ENCODE measurements around the gene CTSK.
A peak's percentile ranks its signal among the peaks of the same experiment; 100 is the strongest.
"Not testable (repeated sequence)": the region's sequence is repeated elsewhere in the genome, so short reads cannot be mapped to it uniquely, and the experiment has no call there.

CTSK gene

GRCh38 chr1:150808121-150808520 is at the start of gene CTSK:
CTSK (minus strand) TSS chr1:150808260; CDS start chr1:150806805, 1,455 bp downstream.
- no peak for DNase-seq (ENCODE audit: low read depth)

GRCh38 chr1:150852734-150853133 is 44.7 kb upstream of the CTSK start:
- DNase-seq (ENCODE audit: low read depth): not testable (repeated sequence)

GRCh38 chr1:150850801-150851362 is 42.8 kb upstream of the CTSK start:
- DNase-seq (ENCODE audit: low read depth): not testable (repeated sequence)

- no peak for DNase-seq (ENCODE audit: low read depth)
Observed at GRCh38 chr1:150846473-150847146, 38.5 kb upstream of the CTSK start.

- no peak for DNase-seq (ENCODE audit: low read depth)
Observed at GRCh38 chr1:150843474-150843873, 35.4 kb upstream of the CTSK start.

GRCh38 chr1:150842964-150843363 is 34.9 kb upstream of the CTSK start:
- DNase-seq (ENCODE audit: low read depth): no peak

GRCh38 chr1:150842343-150842742 is 34.3 kb upstream of the CTSK start:
- no peak for DNase-seq (ENCODE audit: low read depth)

GRCh38 chr1:150841626-150842025 is 33.6 kb upstream of the CTSK start:
- no peak for DNase-seq (ENCODE audit: low read depth)

GRCh38 chr1:150840850-150841249 is 32.8 kb upstream of the CTSK start:
- not testable (repeated sequence) for DNase-seq (ENCODE audit: low read depth)

GRCh38 chr1:150836129-150836773 is 28.2 kb upstream of the CTSK start:
- DNase-seq (ENCODE audit: low read depth): no peak

- DNase-seq (ENCODE audit: low read depth): not testable (repeated sequence)
Observed at GRCh38 chr1:150833961-150834360, 25.9 kb upstream of the CTSK start.

- DNase-seq (ENCODE audit: low read depth): no peak
Observed at GRCh38 chr1:150832597-150832996, 24.5 kb upstream of the CTSK start.

GRCh38 chr1:150829751-150830150 is 21.7 kb upstream of the CTSK start:
- DNase-seq (ENCODE audit: low read depth): no peak

- DNase-seq (ENCODE audit: low read depth): no peak
Observed at GRCh38 chr1:150826299-150826698, 18.2 kb upstream of the CTSK start.

- no peak for DNase-seq (ENCODE audit: low read depth)
Observed at GRCh38 chr1:150820730-150821512, 12.9 kb upstream of the CTSK start.

GRCh38 chr1:150815871-150816270 is 7.8 kb upstream of the CTSK start:
- no peak for DNase-seq (ENCODE audit: low read depth)

GRCh38 chr1:150813028-150813707 is 5.1 kb upstream of the CTSK start:
- no peak for DNase-seq (ENCODE audit: low read depth)

GRCh38 chr1:150810958-150811659 is 3.0 kb upstream of the CTSK start:
- no peak for DNase-seq (ENCODE audit: low read depth)

- DNase-seq (ENCODE audit: low read depth): peak; percentile 30
Observed at GRCh38 chr1:150809651-150810050, 1.6 kb upstream of the CTSK start.

GRCh38 chr1:150808846-150809245 is 786 bp upstream of the CTSK start:
- no peak for DNase-seq (ENCODE audit: low read depth)

- no peak for DNase-seq (ENCODE audit: low read depth)
Observed at GRCh38 chr1:150807249-150808023, 624 bp downstream of the CTSK start.

All from HS-27A (cell line).